Measurements from ENCODE around the gene WRAP73. TPM values are rescaled to one million over a fixed set of nuclear protein-coding genes. Genes with fewer than 3 reads are reported as not detected.
"Not testable (repeated sequence)": the region's sequence is repeated elsewhere in the genome, so short reads cannot be mapped to it uniquely, and the experiment has no call there.

Gene WRAP73
- polyA plus RNA-seq, 1 donor from 2014 or later: 29.7 TPM

DNA sequence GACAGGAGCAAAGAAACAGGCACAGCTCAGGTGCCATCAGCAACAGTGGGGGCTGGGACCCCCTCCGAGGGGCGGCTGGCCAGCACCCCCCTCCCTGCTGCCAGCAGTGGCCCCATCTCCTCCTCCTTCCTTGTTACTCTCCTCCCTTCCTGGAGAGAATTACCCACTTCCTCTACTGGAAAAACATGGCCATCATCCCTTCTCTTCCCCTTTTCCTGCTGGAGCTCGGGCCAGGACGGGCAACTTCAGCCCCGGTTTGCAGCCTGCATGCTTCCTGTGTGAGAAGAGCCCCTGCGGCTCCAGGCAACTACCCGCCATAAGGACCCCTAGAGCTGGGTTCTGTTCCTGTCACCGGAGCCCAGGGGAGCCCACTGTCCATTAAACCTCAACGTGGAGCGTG is 56.2 kb downstream of the WRAP73 start:
- H3K27me3 Mint-ChIP-seq: peaks cover 6% of the 10 kb centered on the region
- peaks cover 1% of the 10 kb centered on the region for H3K36me3 Mint-ChIP-seq
- H3K4me3 Mint-ChIP-seq: peak overlapping the region in 1 of 4 donors; percentile 72
- no peaks in the 10 kb centered on the region for H3K9me3 Mint-ChIP-seq
- peaks cover 10 to 14% (median 13%) of the 10 kb centered on the region in 3 donors for H3K4me1 Mint-ChIP-seq
- H3K27ac Mint-ChIP-seq: no peak overlapping the region

DNA sequence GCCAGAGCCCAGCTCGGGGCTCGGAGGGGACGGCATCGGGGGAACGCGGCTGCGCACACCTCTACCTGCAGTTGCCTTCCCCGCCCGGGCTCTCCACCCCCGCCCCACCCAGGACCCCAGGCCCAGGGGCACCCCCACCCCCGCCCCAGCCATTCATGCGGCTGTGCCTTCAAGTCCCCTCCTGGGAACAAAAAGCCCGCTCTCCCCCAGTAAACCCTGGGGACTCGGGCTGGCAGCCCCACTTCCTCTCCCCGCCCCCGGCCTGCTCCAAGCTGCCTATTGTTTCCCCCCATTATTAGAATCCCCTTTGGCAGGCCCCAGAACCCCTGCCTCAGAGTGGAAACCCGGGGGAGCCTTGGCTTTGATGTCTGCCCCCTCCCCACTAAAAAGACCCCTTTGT is 56.6 kb downstream of the WRAP73 start:
- Mint-ChIP-seq H3K9me3 (no peaks in the 10 kb centered on the region), H3K27ac (no peak overlapping the region), H3K4me1 (peaks cover 10 to 14% (median 13%) of the 10 kb centered on the region in 3 donors)

DNA sequence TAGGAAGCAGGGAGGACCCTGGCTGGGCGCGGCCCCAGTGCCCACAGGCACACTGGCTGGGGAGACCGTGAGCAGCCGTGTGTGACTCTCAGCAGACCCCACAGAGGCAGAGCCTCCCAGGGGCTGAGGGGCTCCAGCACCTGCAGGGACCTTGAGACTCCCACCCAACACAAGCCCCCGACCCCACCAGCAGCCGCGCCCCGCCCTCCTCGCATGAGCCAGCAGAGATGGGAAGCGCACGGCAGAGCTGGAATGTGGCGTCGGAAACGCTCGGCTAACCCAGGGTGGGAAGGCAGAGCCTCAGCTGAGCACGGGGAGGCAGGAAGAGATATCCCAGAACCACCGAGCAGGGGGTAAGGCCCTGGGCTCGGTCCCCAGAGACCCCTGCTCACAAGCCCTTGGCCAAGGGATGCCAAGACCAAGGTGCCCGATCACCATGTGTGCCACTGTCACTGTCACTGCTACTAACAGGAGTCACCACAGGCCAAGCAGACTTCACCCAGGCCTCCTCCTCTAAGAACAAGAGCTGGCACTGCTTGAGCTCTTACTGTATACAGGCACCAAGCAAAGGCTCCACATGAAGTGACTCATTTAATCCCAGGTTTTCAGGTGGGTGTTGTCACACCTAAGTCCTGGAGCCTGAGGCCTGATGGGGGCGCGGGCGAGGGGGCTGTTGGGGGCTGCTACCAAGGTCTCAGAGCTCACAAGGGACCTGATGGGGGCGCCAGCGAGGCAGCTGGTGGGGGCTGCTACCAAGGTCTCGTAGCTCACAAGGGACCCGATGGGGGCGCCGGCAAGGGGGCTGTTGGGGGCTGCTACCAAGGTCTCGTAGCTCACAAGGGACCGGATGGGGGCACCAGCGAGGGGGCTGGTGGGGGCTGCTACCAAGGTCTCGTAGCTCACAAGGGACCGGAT is 58.7 kb downstream of the WRAP73 start:
- H3K27ac Mint-ChIP-seq: no peak overlapping the region

More for the DNA sequence above, 56.6 kb downstream of the WRAP73 start:
- Mint-ChIP-seq H3K27me3 (peaks cover 5% of the 10 kb centered on the region), H3K36me3 (peaks cover 1% of the 10 kb centered on the region), H3K4me3 (no peak overlapping the region)

DNA sequence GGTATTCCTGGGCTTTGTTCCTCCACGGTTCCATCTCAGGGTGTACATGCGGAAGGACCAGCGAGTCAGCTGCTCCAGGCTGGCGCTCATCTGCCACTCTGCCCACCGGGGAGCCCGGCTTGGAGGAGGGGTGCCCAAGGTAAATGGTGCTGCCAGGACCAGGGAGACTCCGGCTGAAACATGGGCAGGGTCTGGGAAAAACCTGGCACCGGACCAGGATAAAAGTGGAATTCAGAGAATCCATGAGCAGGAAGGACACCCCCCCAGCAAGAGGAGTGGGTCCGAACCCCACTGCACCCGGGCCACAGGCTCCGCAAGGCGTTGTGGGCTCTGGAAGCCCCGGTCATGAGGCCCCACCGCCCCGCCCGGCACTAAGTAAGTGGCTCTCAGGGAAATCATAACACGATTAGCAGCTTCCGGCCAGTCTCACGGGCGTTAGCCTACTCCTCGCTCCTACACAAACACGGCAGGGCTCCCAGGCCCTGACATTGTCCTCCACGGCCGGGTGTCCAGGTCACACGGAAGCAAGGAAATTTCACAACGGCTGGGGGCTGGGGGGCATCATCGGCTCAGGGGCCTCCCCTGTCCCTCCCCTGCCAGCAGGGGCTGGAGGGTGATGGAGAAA is 59.7 kb downstream of the WRAP73 start:
- H3K9me3 Mint-ChIP-seq: no peaks in the 10 kb centered on the region
- no peaks in the 10 kb centered on the region for H3K27me3 Mint-ChIP-seq
- H3K4me3 Mint-ChIP-seq: no peak overlapping the region
- peaks cover 0 to 3% (median 3%) of the 10 kb centered on the region in 3 donors for H3K4me1 Mint-ChIP-seq
- H3K36me3 Mint-ChIP-seq: no peaks in the 10 kb centered on the region
- H3K27ac Mint-ChIP-seq: no peak overlapping the region

More for the DNA sequence above, 58.7 kb downstream of the WRAP73 start:
- Mint-ChIP-seq H3K4me1 (peaks cover 0 to 3% (median 3%) of the 10 kb centered on the region in 3 donors), H3K27me3 (no peaks in the 10 kb centered on the region), H3K9me3 (no peaks in the 10 kb centered on the region), H3K36me3 (no peaks in the 10 kb centered on the region), H3K4me3 (no peak overlapping the region)

DNA sequence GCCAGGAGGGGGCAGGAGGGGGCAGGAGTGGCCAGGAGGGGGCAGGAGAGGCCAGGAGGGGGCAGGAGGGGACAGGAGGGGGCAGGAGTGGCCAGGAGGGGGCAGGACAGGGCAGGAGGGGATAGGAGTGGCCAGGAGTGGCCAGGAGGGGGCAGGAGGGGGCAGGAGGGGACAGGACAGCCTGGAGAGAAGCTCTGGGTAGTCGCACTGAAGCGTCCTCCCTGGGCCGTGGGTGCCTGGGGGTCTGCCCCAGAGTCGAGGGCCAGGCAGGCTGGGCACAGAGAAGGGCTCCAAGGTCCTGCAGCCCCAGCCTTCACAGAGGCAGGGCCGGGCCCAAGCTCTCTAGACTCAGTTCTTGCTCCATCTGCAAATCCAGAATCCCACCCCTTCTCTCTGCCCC is 61.5 kb downstream of the WRAP73 start:
- Mint-ChIP-seq H3K4me1 (no peaks in the 10 kb centered on the region), H3K4me3 (no peak overlapping the region), H3K9me3 (no peaks in the 10 kb centered on the region), H3K36me3 (no peaks in the 10 kb centered on the region), H3K27me3 (no peaks in the 10 kb centered on the region), H3K27ac (no peak overlapping the region)

DNA sequence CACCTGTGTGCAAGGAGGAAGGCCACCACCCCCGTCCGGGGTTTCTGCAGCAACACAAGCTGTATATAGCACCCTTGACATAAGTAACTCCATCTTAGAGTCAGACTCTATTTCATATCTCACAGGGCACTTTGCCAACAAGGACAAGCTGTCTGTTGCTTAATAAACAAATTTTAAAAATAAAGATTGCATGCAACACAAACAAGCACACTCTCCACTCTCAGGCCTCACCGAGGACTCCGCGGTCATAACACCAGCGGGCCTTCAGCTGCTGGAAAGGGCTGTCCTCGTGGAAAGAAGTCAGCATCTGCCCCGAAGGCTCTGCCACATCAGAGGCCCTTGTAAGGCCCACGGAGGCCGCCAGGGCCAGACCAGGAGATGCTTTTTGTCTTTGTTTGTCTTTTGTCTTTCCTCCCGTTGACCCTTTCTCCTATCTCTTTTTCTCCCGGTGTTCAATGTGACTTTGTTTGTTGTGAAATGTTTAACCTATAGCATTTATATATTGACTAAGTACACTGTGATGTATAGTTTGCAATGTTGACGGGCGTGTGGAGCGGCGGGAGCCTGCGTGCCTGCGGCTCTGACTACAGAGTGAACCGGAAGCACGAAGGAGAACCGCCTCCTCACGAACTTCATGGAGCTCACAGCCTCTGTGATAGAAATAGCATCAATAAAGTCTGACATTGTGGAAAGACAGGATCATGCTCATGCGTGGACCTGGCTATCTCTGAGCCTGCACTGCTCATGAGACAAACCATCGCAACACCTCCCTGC is 62.7 kb downstream of the WRAP73 start:
- Mint-ChIP-seq H3K36me3 (no peaks in the 10 kb centered on the region), H3K27me3 (no peaks in the 10 kb centered on the region), H3K9me3 (no peaks in the 10 kb centered on the region), H3K4me1 (no peaks in the 10 kb centered on the region), H3K27ac (no peak overlapping the region), H3K4me3 (no peak overlapping the region)

DNA sequence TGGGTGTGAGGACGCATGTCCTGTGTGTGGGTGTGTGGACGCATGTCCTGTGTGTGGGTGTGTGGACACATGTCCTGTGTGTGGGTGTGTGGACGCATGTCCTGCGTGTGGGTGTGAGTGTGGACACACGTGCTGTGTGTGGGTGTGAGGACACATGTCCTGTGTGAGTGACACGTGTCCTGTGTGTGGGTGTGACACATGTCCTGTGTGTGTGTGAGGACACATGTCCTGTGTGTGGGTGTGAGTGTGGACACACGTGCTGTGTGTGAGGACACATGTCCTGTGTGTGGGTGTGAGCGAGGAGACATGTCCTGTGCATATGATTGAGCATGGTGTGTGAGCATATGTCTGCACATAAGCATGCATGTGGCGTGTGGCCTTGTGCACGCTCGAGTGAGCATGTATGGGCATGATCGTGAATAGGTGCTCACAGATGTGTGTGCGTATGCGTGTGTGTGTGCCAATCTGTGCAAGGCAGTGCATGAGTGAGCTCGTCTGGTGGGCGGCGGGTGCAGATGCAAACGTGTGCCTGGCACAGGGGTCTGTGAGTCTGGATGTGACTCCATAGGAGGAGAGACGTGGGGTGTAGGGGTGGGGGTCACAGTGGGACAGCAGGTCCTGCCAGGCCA is 63.8 kb downstream of the WRAP73 start:
- no peak overlapping the region for H3K4me3 Mint-ChIP-seq
- no peaks in the 10 kb centered on the region for H3K36me3 Mint-ChIP-seq
- no peaks in the 10 kb centered on the region for H3K9me3 Mint-ChIP-seq
- H3K27ac Mint-ChIP-seq: no peak overlapping the region
- no peaks in the 10 kb centered on the region for H3K4me1 Mint-ChIP-seq
- no peaks in the 10 kb centered on the region for H3K27me3 Mint-ChIP-seq

DNA sequence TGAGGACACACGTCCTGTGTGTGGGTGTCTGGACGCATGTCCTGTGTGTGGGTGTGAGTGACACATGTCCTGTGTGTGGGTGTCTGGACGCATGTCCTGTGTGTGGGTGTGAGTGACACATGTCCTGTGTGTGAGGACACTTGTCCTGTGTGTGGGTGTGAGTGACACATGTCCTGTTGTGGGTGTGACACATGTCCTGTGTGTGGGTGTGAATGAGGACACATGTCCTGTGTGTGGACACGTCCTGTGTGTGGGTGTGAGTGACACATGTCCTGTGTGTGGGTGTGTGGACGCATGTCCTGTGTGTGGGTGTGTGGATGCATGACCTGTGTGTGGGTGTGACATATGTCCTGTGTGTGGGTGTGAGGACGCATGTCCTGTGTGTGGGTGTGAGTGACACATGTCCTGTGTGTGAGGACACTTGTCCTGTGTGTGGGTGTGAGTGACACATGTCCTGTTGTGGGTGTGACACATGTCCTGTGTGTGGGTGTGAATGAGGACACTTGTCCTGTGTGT is 64.5 kb downstream of the WRAP73 start:
- not testable (repeated sequence) for H3K27ac Mint-ChIP-seq

DNA sequence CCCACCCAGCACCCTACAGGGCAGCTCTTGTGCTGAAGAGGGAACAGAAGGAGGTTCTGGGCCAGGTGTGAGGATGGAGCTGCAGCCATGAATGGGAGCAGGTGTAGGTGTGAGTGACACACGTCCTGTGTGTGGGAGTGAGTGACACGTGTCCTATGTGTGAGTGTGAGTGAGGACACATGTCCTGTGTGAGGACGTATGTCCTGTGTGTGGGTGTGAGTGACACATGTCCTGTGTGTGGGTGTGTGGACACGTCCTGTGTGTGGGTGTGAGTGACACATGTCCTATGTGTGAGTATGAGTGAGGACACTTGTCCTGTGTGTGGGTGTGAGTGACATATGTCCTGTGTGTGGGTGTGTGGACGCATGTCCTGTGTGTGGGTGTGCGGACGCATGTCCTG is 65.0 kb downstream of the WRAP73 start:
- Mint-ChIP-seq H3K9me3 (no peaks in the 10 kb centered on the region), H3K27ac (no peak overlapping the region), H3K36me3 (no peaks in the 10 kb centered on the region), H3K4me3 (no peak overlapping the region), H3K4me1 (no peaks in the 10 kb centered on the region), H3K27me3 (no peaks in the 10 kb centered on the region)

More for the DNA sequence above, 64.5 kb downstream of the WRAP73 start:
- not testable (repeated sequence) for H3K36me3 Mint-ChIP-seq, H3K9me3 Mint-ChIP-seq, H3K4me1 Mint-ChIP-seq, H3K4me3 Mint-ChIP-seq, H3K27me3 Mint-ChIP-seq

DNA sequence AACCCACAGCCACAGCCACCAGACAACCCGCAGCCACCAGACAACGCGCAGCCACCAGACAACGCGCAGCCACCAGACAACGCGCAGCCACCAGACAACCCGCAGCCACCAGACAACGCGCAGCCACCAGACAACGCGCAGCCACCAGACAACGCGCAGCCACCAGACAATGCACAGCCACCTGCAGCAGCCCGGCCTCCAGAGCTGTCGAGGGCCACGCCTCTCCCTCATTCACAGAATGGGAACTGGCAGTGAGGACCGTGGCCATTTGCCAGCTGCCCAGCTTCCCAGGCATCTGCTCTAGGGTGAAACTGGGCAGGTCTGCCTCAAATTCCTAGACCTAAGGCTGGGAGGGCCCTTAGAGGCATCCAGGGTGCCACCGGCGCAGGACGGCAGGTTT is 66.2 kb downstream of the WRAP73 start:
- not testable (repeated sequence) for H3K27ac Mint-ChIP-seq, H3K27me3 Mint-ChIP-seq, H3K4me3 Mint-ChIP-seq, H3K36me3 Mint-ChIP-seq, H3K4me1 Mint-ChIP-seq, H3K9me3 Mint-ChIP-seq

DNA sequence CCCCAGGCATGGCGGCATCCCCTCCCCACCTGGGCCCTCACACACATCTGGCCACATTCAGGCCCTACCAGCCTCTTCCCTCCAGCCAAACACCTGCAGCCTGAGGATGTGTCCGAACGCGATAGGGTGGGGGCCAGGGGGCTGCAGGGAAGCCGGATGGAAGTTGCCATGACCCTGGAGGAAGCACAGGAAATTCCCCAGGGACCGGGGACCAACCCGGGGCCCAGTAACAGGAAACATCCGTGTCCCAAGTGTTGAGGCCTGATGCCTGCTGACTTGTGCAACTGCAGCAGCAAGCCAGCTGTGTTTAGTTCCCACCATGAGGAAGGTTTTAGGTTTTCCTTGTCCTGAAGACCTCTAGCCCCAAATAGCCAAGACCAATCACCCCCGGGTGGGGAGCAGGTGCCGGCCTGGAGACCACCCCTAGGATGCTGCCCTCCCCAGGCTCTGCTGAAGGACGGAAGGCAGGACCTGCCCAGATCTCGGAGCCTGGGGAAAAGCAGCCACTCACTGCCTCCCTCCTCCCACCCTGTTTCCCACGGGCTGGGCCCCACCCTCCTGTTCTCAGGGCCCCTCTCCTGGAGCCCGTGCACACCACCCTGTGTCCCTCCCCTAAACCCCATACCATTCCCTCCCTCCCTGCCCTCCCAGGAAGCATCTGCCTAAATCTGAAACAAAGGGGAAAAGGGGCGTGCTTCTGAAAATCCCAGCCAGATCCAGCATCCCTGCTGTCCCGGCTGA is 68.4 kb downstream of the WRAP73 start:
- Mint-ChIP-seq H3K4me3 (no peak overlapping the region), H3K27me3 (peaks cover 6% of the 10 kb centered on the region), H3K9me3 (no peaks in the 10 kb centered on the region), H3K27ac (no peak overlapping the region), H3K4me1 (peaks cover 0 to 3% (median 0%) of the 10 kb centered on the region in 3 donors), H3K36me3 (no peaks in the 10 kb centered on the region)
